Measurements from ENCODE around the gene CEP85.
A peak's percentile ranks its signal among the peaks of the same experiment; 100 is the strongest.

CEP85 gene

DNA sequence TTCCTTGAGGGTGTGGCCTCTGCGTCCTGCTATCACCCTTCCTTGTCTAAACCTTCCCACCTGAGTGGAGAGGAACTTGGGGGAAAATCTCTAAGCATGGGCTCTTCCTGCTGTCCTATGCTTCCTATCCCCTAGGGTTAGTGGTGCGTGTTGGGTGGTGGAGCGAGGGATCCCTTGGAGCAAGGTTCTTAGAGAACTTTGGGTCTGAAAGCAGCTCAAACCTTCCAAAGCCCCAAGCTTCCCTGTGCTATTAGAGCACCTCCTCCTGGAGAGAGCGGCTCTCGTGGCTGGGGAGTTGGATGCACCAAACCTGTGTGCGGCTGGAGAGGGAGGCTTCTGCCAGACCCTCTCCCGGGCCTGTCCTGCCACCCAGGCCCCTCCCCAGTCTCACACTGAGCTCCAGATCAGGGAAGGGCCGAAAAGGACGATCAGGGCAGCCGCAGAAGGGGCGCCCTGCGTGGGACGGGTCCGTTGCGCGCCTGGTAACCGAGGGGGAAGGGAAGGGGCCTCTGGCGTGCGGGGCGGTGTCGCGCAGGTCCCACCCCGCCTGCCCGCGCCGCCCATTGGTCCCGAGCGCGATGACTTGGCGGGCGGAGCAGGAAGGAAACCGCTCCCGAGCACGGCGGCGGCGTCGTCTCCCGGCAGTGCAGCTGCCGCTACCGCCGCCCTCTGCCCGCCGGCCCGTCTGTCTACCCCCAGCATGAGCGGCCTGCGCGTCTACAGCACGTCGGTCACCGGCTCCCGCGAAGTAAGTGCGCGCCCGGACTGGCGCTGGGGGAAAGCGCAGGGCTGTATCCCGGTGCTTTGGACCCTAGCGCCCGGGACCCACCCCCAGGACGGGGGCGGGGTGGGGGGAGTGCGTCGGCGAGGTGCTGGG is 45.7 kb downstream of the CEP85 start, which contains the start of gene SH3BGRL3:
TSS of gene SH3BGRL3 (plus strand) at position 631 of the 877 bp plus-strand sequence. CDS start at position 701, 70 bp downstream.
- DNase-seq = peak; percentile 85

- DNase-seq = no peak
Observed at GRCh38 chr1:26280333-26281042, 46.5 kb downstream of the CEP85 start.

- DNase-seq = no peak
Observed at GRCh38 chr1:26281091-26281958, 47.3 kb downstream of the CEP85 start.

DNA sequence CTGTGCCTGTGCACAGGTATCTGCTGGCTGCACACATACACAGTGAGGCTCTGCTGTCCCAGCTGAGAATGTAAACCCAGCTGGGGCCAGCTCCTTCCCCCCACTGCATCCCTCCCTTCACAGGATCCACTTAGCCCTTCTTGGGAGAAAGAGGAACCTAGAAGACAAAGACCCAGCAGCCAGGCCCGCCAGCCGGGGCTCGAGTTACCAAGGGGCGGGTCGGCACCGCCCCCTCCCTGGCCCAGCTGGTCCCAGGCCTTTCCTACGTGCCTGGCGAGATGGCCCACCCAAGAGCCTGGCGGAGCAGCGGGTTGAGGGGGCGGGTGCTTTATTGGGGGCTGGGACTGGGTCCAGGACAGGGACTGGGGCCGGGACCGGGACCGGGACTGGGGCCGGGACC is 48.0 kb downstream of the CEP85 start:
- no peak for DNase-seq

DNA sequence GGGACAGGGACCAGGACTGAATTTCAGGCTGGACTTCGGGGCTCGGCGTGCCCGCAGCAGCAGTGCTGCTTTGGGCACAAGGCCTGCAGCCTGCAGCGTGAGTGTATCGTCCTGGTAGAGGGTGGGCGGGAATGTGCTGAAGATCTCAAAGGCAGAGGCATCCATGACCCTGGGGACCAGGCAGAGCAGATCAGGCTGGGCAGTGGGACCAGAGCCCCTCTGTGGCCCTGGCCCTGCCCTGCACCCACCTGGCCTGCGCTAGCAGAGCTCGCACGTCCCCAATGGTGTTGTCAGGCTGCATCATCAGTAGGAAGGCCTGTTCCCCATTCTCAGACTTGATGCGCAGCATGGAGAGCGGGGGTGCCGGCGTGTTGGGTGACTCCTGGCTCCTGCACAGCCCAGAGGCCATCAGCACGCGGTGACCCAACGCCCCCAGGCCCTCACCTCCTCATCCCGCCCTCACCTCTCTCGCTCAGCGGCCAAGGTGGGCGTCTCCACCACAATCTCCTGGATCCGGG is 48.5 kb downstream of the CEP85 start:
- no peak for DNase-seq

DNA sequence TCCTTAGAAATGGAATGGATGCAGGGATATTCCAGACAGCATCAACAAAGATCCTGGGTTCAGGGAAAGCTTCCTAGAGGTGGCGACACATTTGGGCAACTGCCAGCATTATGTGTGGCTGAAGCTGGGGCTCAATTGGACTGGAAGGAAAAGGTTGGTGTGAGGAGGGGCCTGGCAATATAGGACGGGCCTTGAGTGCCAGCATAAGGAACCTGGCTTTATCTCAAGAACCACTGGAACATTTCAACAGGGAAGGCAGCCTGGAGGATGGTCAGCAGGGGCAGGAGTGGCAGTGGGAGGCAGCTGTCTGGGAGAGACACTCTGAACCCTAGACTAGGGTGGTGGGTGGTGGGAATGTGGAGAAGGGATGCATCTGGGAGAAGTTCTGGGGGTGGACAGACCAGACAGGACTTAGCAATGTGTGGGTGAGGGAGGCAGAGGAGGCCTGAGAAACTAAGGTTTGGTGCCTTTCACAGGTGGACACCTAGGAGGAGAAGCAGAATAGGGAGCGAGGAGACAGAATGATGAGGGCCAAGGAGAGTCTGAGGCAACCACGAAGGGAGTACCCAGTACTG is 49.4 kb downstream of the CEP85 start:
- DNase-seq = no peak

GRCh38 chr1:26283871-26284596 is 50.0 kb downstream of the CEP85 start:
- DNase-seq = no peak

DNA sequence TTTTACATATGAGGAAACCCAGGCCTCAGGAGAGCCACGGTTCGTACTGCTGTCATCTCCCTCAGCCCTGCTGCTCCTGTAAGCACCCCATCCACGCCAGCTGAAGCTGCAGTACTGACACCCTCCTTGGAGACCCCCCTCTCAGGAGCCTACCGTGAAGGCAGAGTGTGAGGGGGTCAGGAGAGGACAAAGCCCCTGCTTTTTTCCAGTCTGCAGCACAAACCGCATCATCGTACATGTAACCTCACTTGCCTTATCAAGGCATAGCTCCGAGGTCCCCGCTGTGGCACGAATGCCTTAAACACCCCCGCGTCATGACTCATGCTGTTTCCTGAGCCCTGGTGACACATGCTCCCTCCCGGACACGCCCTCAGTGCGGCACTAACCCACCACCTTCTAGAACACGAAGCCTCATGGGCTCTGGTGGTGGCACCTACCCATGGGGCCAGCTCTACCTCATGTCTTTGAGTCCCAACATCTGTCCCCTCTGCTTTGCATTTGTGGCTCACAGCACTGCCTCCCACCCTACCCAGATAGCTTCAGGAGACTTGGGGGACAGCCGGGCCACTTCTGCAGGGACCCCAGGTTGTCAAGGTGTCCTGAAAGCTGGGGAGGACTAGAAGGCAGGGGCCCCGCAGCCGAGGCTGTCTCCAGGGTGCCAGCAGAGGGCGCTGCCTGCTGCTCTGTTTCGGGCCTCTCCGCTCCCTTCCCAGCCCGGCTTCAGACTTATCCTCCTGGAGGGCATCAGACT is 50.8 kb downstream of the CEP85 start:
- DNase-seq = peak; percentile 92

DNA sequence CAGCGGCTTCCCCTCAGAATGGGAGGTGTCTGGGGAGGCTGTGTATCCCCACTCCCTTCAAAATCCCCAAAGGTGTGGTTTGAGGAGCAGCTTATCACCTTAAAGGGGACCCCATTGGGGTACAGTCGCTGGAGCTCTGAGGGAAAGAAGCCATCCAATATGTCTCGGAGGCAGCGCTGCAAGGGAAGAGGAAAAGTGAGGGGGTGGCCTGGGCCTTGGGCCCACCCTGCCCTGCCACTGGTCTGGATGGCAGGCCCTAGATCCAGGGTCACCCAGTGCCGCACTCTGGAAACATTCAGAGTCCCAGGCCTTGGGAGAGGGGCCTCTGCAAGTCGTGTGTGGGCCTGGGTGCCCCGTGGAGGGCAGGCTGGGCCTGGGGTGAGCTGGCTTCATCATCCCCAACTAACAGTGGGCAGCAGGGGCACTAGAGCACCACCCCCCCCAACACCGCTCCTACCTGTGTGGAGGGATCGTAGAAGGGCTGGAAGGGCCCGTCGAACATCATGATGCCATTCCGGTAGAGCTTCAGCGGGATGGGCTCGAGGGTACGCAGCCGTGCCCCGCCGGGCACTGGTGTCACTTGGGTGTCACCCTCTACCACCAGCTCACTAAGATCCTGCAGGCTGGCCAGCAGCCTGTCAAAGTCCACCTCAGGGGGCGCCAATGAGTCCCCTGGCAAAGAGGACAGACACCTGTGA is 51.5 kb downstream of the CEP85 start:
- DNase-seq = peak; percentile 39

GRCh38 chr1:26286064-26286416 is 52.0 kb downstream of the CEP85 start:
- DNase-seq = no peak

GRCh38 chr1:26287033-26287711 is 53.2 kb downstream of the CEP85 start:
- DNase-seq = peak; percentile 80

GRCh38 chr1:26287811-26288210 is 53.8 kb downstream of the CEP85 start:
- DNase-seq = no peak

GRCh38 chr1:26288311-26288941 is 54.4 kb downstream of the CEP85 start:
- peak; percentile 48 for DNase-seq

DNA sequence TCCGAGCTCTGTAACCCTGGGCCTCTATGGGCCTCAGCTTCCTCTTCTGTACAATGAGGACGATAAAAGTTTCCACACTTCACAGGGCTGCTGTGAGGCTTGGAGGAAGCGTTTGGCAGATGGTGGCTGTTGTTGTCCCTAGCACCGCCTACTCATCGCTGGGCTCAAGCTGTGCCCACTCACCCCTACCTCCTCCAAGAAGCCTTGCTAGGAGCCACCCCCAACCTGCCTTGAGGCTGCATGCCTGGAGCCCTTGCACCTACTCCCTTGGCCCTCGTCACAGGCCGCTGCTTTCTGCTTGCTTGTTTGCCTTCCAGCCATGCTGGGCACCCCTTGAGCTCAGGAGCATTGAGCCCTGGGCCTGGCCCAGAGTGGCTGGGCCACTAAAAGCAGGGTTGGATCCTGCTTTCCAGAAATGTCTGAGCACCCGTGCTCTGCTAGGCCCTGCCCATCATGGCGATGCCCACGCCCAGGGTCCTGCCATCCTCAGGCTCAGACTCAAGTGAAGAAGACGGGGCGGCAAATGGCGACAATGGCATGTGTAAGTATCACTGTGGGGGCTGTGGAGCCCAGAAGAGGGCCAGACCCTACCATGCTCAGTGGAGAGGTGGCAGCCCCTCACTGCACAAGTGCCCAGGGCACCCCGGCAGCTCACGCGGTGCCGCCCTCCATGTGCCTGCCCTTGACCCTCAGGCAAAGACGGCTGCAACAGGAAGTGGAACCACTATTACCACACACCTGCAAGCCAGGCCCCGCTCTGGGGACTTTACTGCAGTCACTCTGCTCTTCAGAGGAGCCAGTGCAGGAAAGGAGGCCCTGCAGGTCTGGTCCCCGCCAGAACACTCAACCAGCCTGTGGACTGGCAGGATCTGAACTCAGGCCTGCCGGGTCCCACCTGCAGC is 55.4 kb downstream of the CEP85 start:
- DNase-seq = peak; percentile 41

GRCh38 chr1:26290122-26290881 is 56.3 kb downstream of the CEP85 start:
- peak; percentile 26 for DNase-seq

DNA sequence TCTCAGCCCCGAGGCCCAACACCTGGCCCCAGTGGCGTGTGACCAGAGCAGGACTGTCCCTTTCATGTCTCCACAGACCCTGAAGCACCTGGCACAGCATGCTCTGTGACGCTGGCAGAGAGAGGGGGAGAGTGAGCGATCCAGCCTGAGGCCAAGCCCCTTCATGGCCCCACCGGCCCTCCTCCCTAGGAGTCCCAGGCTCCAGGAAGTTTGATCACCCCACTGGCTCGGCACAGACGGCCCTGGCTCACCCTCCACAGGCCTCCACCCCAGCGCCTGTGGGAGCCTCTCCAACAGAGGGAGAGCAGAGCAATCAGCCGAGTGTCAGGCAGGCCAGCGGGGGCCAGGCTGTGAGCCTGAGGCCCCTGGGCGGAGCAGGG is 56.9 kb downstream of the CEP85 start:
- no peak for DNase-seq

DNA sequence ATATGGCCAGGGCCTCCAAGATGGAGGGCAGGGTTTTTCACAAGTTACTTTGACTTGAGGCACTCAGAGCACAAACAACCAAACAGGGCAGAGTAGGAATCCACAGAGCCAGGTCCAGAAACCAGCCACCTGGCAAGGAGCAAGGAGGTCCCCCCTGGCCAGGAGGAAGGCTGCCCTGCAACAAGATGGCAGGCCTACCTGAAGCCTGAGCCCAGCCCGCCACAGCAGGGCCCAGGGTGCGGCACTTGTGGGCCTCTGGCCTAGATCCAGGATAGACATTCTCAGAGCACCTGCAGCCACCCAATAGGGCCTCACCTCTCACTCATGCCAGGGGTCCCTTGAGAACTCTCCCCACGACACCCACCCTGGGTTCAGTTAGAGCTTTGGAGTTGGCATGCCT is 57.4 kb downstream of the CEP85 start:
- no peak for DNase-seq

Measured in CD4-positive, alpha-beta T cell treated with Interleukin-10 for 1 hour (primary cell).